Stomach smooth muscle (tissue), 2 donors: ENCODE measurements around the gene RARG.
A peak's percentile ranks its signal among the peaks of the same experiment; 100 is the strongest.
"Not testable (repeated sequence)": the region's sequence is repeated elsewhere in the genome, so short reads cannot be mapped to it uniquely, and the experiment has no call there.

Source experiments
- H3K27ac ChIP-seq: one replicate; pipeline ENCODE4 v1.7.0; 2013; ENCODE audit warnings: mild to moderate bottlenecking, low read length, inconsistent platforms
- H3K27me3 ChIP-seq, 2 donors: one replicate each; pipeline ENCODE4 v1.7.0; 2013; ENCODE audit warnings: low read length in 2 of 2; ENCODE audit not compliant: insufficient read depth in 2 of 2, control insufficient read depth in 1 of 2
- H3K36me3 ChIP-seq, 2 donors: one replicate each; pipeline ENCODE4 v1.7.0; 2013; ENCODE audit warnings: low read length in 2 of 2; ENCODE audit not compliant: control insufficient read depth in 2 of 2, insufficient read depth in 2 of 2
- H3K4me1 ChIP-seq: one replicate; pipeline ENCODE4 v1.7.0; 2013; ENCODE audit warnings: low read length; ENCODE audit not compliant: control insufficient read depth, insufficient read depth
- H3K4me3 ChIP-seq, 2 donors: one replicate each; pipeline ENCODE4 v1.7.0; 2013; ENCODE audit warnings: low read length in 2 of 2
- H3K9ac ChIP-seq, 2 donors: one replicate each; pipeline ENCODE4 v1.7.0; 2013; ENCODE audit warnings: low read length in 2 of 2, mild to moderate bottlenecking in 1 of 2
- H3K9me3 ChIP-seq, 2 donors: one replicate each; pipeline ENCODE4 v1.7.0; 2013; ENCODE audit warnings: low read length in 2 of 2; ENCODE audit not compliant: control insufficient read depth in 2 of 2
- donor health status: healthy.
- donor health status: Pancreatic carcinoma.

The RARG gene

DNA sequence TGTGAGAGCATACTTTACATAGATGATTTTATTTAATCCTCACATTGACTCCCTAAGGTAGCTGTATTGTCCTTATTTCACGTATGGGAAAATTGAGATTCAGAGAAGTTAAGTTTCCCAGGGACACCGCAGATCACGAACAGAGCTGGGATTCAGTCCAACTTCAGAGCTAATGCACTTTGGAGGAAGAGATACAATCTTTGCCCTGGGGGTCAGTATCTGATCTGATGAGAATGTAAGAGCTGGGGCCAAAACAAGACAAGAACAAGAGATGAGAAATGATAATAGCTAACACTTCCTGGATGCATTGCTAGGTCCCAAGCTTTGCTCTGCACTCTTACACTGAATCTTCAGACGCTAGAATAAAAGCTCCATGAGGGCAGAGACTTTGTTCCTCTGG, 45.3 kb downstream of the RARG start:
- no peaks in the 10 kb centered on the region for H3K9me3 ChIP-seq
- peaks cover 51 to 57% of the 10 kb centered on the region in 2 donors for H3K36me3 ChIP-seq
- H3K4me1 ChIP-seq: peaks cover 31% of the 10 kb centered on the region
- no peak overlapping the region for H3K9ac ChIP-seq
- no peaks in the 10 kb centered on the region for H3K27me3 ChIP-seq
- no peak overlapping the region for H3K27ac ChIP-seq
- H3K4me3 ChIP-seq: no peak overlapping the region

- no peaks in the 10 kb centered on the region for H3K27me3 ChIP-seq
- H3K9me3 ChIP-seq: no peaks in the 10 kb centered on the region
- H3K27ac ChIP-seq: no peak overlapping the region
- H3K4me1 ChIP-seq: peaks cover 40% of the 10 kb centered on the region
- peaks cover 52% of the 10 kb centered on the region in 2 donors for H3K36me3 ChIP-seq
- no peak overlapping the region for H3K9ac ChIP-seq
- H3K4me3 ChIP-seq: no peak overlapping the region
Measured at GRCh38 chr12:53185582-53186153, 46.3 kb downstream of the RARG start.

- H3K27ac ChIP-seq: no peak overlapping the region
Measured at GRCh38 chr12:53184828-53185227, 47.2 kb downstream of the RARG start.

DNA sequence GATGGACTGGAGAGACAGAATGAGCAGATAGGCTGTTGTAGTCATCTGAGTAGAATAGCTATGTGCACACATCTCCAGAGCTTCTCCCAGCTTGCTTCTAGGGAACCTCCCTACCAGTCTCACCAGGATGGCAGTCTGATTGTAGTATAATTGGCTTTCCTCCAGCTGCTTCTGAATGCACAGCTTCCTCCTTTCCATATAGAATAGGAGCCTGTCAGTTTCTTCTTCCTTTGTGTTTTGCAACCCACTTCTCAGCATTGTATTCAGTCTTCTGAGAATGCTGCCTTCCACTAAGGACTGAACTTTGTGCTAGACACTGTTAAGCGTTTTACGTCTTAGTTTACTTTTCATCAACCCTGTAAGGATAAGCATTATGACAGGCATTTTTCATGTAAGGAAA, 49.1 kb downstream of the RARG start:
- Histone ChIP-seq H3K4me3 (peak overlapping the region; percentile 86 to 87), H3K27me3 (no peaks in the 10 kb centered on the region), H3K9me3 (no peaks in the 10 kb centered on the region), H3K9ac (no peak overlapping the region), H3K27ac (no peak overlapping the region), H3K4me1 (peaks cover 40% of the 10 kb centered on the region), H3K36me3 (peaks cover 43 to 48% of the 10 kb centered on the region in 2 donors)

More at GRCh38 chr12:53184828-53185227, 47.2 kb downstream of the RARG start:
- no peak overlapping the region for H3K9ac ChIP-seq
- H3K9me3 ChIP-seq: no peaks in the 10 kb centered on the region
- peaks cover 38% of the 10 kb centered on the region for H3K4me1 ChIP-seq
- no peaks in the 10 kb centered on the region for H3K27me3 ChIP-seq
- H3K36me3 ChIP-seq: peaks cover 52% of the 10 kb centered on the region in 2 donors
- H3K4me3 ChIP-seq: no peak overlapping the region

GRCh38 chr12:53181935-53182334, 50.1 kb downstream of the RARG start:
- H3K9me3 ChIP-seq: no peaks in the 10 kb centered on the region
- peak overlapping the region in 1 of 2 donors; percentile 75 for H3K9ac ChIP-seq
- peaks cover 40% of the 10 kb centered on the region for H3K4me1 ChIP-seq
- peak overlapping the region; percentile 96 for H3K27ac ChIP-seq
- no peaks in the 10 kb centered on the region for H3K27me3 ChIP-seq
- peak overlapping the region; percentile 86 to 87 for H3K4me3 ChIP-seq
- peaks cover 35 to 39% of the 10 kb centered on the region in 2 donors for H3K36me3 ChIP-seq

DNA sequence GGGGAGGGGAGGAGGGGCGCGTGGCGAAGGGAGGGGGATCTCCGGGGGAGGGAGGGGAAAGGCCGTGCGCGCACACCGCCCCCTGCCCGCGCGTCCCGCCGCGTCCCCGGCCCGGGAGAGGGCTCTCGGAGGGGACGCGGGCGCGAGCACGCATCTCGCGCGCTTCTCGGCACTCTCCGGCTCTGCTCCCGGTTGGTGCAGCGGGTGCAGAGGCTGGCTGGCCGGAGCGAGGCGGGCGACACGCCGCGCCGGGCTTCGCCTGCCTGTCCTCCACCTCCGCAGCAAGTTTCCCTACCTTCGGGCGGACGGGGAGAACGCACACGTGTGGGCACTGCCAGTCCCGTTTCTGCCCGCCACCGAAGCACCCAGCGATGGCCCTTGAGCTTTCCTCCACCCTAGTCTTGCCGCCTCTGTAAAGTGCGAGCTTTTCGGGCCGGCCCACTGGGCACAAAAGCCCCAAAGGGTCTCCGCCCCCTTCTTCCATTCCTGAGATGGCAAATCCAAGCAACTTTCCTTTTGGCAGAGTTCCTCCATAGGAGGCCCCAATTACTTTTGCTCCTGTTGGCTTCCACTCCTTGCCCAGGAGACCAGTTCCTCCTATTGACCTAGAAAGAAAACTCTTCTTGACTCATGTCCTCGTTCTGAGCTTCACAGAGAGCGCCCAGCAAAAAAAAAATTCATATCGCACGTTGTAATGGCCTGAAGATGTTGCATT, 50.9 kb downstream of the RARG start:
- Histone ChIP-seq H3K4me1 (peaks cover 40% of the 10 kb centered on the region), H3K4me3 (peak overlapping the region; percentile 86 to 87), H3K9me3 (no peaks in the 10 kb centered on the region), H3K36me3 (peaks cover 27 to 31% of the 10 kb centered on the region in 2 donors), H3K27me3 (no peaks in the 10 kb centered on the region), H3K9ac (peak overlapping the region; percentile 75), H3K27ac (peak overlapping the region; percentile 96)

DNA sequence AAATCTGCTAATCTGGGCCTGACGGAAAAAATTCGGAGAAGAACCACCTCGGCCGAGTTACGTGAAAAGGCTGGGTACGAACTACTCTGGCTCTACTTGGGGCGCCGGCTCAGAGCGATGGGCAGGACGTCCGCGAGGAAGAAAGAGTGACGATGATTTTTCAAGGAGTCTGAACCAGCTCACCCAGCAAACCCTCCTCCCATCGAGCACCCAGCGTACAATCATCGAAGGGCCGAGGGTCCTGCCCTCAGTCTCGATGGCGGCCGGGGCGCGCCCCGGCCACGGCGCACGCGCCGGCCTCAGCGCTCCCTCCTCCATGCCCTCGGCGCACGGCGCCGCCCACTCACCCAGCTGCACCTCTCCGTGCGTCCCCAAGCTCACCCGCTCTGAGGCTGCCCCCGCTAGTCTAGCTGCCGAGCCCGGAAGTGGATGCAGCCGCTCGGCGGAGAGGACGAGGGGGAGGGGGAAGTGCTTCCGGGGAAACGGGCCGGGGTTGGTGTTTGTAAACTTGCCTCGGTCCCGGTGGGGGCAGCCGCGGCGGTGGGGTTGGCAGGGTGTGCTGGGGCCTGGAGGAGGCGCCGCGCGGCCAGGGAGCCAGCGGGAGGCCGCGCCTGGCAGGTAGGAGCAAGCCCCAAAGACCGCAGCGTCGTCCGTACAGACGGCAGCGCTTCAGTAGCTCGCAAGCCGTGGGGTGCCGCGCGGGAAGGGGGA, 51.6 kb downstream of the RARG start, which contains the start of the genes CSAD and ZNF740:
Gene CSAD (minus strand): TSS at position 706 of the 711 bp plus-strand sequence. CDS start 7,455 bp downstream, outside the sequence.
Gene ZNF740 (plus strand): TSS at position 503 of the 711 bp plus-strand sequence. CDS start 1,262 bp downstream, outside the sequence.
- peak within 1 kb of the TSS; percentile 96 for H3K27ac ChIP-seq
- H3K4me3 ChIP-seq: peak within 1 kb of the TSS; percentile 86 to 87
- no peaks in the 10 kb centered on the region for H3K9me3 ChIP-seq
- no peaks in the 10 kb centered on the region for H3K27me3 ChIP-seq
- H3K36me3 ChIP-seq: peaks cover 20 to 25% of the 10 kb centered on the region in 2 donors
- H3K9ac ChIP-seq: peak within 1 kb of the TSS; percentile 75 to 95
- peaks cover 40% of the 10 kb centered on the region for H3K4me1 ChIP-seq

- Histone ChIP-seq H3K4me1 (peaks cover 38% of the 10 kb centered on the region), H3K4me3 (peak overlapping the region; percentile 86 to 87)
Measured at GRCh38 chr12:53179687-53180219, 52.3 kb downstream of the RARG start.

GRCh38 chr12:53178803-53179202, 53.2 kb downstream of the RARG start:
- H3K27me3 ChIP-seq, H3K4me3 ChIP-seq, H3K27ac ChIP-seq, H3K9me3 ChIP-seq, H3K9ac ChIP-seq: not testable (repeated sequence)
- peaks cover 7 to 14% of the 10 kb centered on the region in 2 donors for H3K36me3 ChIP-seq
- H3K4me1 ChIP-seq: peaks cover 34% of the 10 kb centered on the region

More at GRCh38 chr12:53179687-53180219, 52.3 kb downstream of the RARG start:
- Histone ChIP-seq H3K9ac (peak overlapping the region; percentile 73 to 95), H3K9me3 (no peaks in the 10 kb centered on the region), H3K36me3 (peaks cover 13 to 19% of the 10 kb centered on the region in 2 donors), H3K27me3 (no peaks in the 10 kb centered on the region), H3K27ac (peak overlapping the region; percentile 96)

DNA sequence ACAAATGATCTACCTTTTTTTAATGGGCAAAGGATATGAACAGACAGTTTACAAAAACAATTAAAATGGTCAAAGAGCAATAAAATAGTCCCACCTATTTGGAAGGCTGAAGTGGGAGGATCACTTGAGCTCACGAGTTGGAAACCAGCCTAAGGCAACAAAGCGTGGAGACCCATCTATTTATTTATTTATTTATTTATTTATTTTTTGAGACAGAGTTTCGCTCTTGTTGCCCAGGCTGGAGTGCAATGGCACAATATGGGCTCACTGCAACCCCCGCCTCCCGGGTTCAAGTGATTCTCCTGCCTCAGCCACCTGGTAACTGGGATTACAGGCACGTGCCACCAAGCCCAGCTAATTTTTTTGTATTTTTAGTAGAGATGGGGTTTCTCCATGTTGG, 54.6 kb downstream of the RARG start:
- H3K4me1 ChIP-seq: peaks cover 22% of the 10 kb centered on the region
- H3K36me3 ChIP-seq, H3K27me3 ChIP-seq, H3K9ac ChIP-seq, H3K4me3 ChIP-seq, H3K9me3 ChIP-seq, H3K27ac ChIP-seq: not testable (repeated sequence)
